HepG2 (cell line): ENCODE data around the gene BAZ1A. TPM values are rescaled to one million over a fixed set of nuclear protein-coding genes. Genes with fewer than 3 reads are reported as not detected.

ENCODE experiments used
- E2F1 ChIP-seq: sonication (generic); formaldehyde crosslinking; IDR thresholded peaks from 2 replicates; pipeline ENCODE4 v1.5.0; 2020; ENCODE audit warnings: missing genetic modification reagents
- FIP1L1 ChIP-seq: fragments of 200-400 bp; formaldehyde crosslinking; IDR thresholded peaks from 2 replicates; pipeline ENCODE4 v1.6.1; 2018; ENCODE audit warnings: low read depth, mild to moderate bottlenecking, low read length, moderate library complexity, borderline replicate concordance; ENCODE audit not compliant: insufficient read depth
- MIER2 ChIP-seq: IDR thresholded peaks from 2 replicates; pipeline ENCODE4 v1.6.1; 2016; ENCODE audit warnings: missing biosample characterization, missing genetic modification reagents
- MLX ChIP-seq: IDR thresholded peaks from 2 replicates; pipeline ENCODE4 v1.6.1; 2016
- MTF1 ChIP-seq: sonication (generic); formaldehyde crosslinking; IDR thresholded peaks from 2 replicates; pipeline ENCODE4 v1.5.0; 2020; ENCODE audit warnings: missing genetic modification reagents
- MXD4 ChIP-seq: IDR thresholded peaks from 2 replicates; pipeline ENCODE4 v1.6.1; 2016; ENCODE audit warnings: mild to moderate bottlenecking, missing biosample characterization, missing genetic modification reagents
- NCOA1 ChIP-seq: sonication (generic); formaldehyde crosslinking; IDR thresholded peaks from 2 replicates; pipeline ENCODE4 v1.9.0; 2021; ENCODE audit warnings: missing genetic modification reagents
- PPARG ChIP-seq: conservative IDR thresholded peaks from 2 replicates; pipeline ENCODE4 v1.6.1; 2016; ENCODE audit warnings: missing biosample characterization, missing genetic modification reagents
- RERE ChIP-seq: IDR thresholded peaks from 2 replicates; pipeline ENCODE4 v1.6.1; 2016; ENCODE audit warnings: low read depth, missing genetic modification reagents, missing compliant biosample characterization
- SNRNP70 ChIP-seq: fragments of 200-400 bp; formaldehyde crosslinking; IDR thresholded peaks from 2 replicates; pipeline ENCODE4 v1.6.1; 2017; ENCODE audit warnings: mild to moderate bottlenecking, low read depth, low read length, moderate library complexity
- ZFP90 ChIP-seq: sonication (generic); formaldehyde crosslinking; IDR thresholded peaks from 2 replicates; pipeline ENCODE4 v1.8.0; 2022; ENCODE audit warnings: missing genetic modification reagents, mild to moderate bottlenecking, inconsistent platforms, borderline replicate concordance
- ZKSCAN1 ChIP-seq: fragments of 150-350 bp; IDR thresholded peaks from 2 replicates; pipeline ENCODE4 v1.6.1; 2014; ENCODE audit warnings: low read length
- ZNF12 ChIP-seq: sonication (generic); formaldehyde crosslinking; IDR thresholded peaks from 2 replicates; pipeline ENCODE4 v1.5.0; 2020; ENCODE audit warnings: missing genetic modification reagents
- ZNF251 ChIP-seq: sonication (generic); formaldehyde crosslinking; IDR thresholded peaks from 2 replicates; pipeline ENCODE4 v1.9.0; 2021; ENCODE audit warnings: mild to moderate bottlenecking, missing genetic modification reagents
- ZNF256 ChIP-seq: sonication (generic); formaldehyde crosslinking; conservative IDR thresholded peaks from 2 replicates; pipeline ENCODE4 v1.4.0; 2020; ENCODE audit warnings: missing genetic modification reagents
- ZNF296 ChIP-seq: sonication (generic); formaldehyde crosslinking; conservative IDR thresholded peaks from 2 replicates; pipeline ENCODE4 v1.5.0; 2020; ENCODE audit warnings: mild to moderate bottlenecking, missing genetic modification reagents
- ZNF382 ChIP-seq: sonication (generic); formaldehyde crosslinking; IDR thresholded peaks from 2 replicates; pipeline ENCODE4 v1.5.0; 2020; ENCODE audit warnings: missing genetic modification reagents, mild to moderate bottlenecking, borderline replicate concordance
- ZNF513 ChIP-seq: sonication (generic); formaldehyde crosslinking; conservative IDR thresholded peaks from 2 replicates; pipeline ENCODE4 v1.5.0; 2020; ENCODE audit warnings: missing genetic modification reagents
- ZNF792 ChIP-seq: IDR thresholded peaks from 2 replicates; pipeline ENCODE4 v1.6.1; 2016
- polyA plus RNA-seq, 8 experiments: library from polyadenylated mRNA; depleted of rRNA in 3 of 8; stranded (reverse) in 7 of 8; unstranded in 1 of 8; fragments of >200 nt; fragmentation: Illumina TruSeq in 4 of 8; extraction: Trizol in 4 of 8; gene quantifications; 2 replicates each; pipeline versions ENCODE4 v1.2.1 to v1.2.3, GENCODE V29; 2011 to 2016; ENCODE audit warnings: low read depth in 4 of 8, missing spikeins in 1 of 8, mixed read lengths in 1 of 8; ENCODE audit not compliant: insufficient read depth in 1 of 8
- total RNA-seq, 5 experiments: library from RNA; depleted of rRNA; stranded (reverse); fragments of >200 nt; fragmentation: Illumina TruSeq; extraction: Trizol; gene quantifications; 2 replicates each; pipeline ENCODE4 v1.2.3, GENCODE V29; 2016; ENCODE audit warnings: low read depth in 1 of 5
- TF ChIP-seq, protein P1 (sequence below): IDR thresholded peaks from 2 replicates; pipeline ENCODE4 v1.6.1; 2016; ENCODE audit warnings: missing compliant biosample characterization, missing genetic modification reagents, borderline replicate concordance

Gene BAZ1A
- total and polyA plus RNA-seq, 2 of the 13 experiments (the other 11 are each of a cell fraction or from before 2014, with no cell fraction given), result 20.9 to 56.8 TPM

DNA sequence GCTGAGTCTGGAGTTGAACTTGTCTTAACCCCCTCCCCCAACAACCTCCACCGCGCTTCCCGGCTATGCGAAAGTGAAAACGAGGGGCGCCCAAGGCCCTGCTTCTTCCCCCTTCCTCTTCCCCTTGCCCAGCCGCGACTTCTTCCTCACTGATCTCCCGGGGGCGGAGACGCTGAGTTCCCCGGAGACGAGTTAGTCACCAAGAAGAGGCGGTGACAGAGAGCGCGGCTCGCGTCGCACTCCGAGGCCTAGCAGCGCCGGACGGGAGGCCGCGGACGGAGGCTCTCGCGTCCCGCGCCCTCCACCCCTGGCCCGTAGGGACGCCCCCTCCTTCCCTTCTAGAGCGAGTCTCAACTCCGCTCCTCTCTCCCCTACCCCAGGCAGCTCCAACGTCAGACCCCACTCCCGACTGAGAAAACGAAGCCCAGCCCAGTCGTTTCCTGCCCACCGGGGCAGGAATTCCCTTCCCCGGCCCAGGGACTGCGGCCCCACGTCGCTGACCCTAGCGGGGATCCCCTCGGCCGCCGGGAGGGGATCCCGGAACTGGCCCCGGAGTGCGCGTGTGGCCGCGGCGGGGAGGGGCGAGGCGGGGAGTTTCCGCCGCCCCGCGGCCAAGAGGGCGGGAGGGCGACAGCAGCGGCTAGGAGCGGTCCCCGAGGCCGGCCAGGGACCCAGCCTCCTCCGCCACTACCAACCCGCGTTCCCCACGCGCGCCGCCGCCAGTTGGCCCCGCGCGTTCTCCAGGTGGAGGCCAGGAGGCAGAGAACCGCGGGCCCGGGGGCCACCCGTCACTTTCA lies 1.4 kb downstream of the BAZ1A start (continued):
- TF ChIP-seq MLX (CRISPR knock-in tag), result peak; percentile 59; the same call in 1 of the 2 replicates
- TF ChIP-seq ZNF256 (CRISPR knock-in tag), result no peak; the same call in 1 of the 2 replicates
- no peak for TF ChIP-seq NCOA1
- peak; percentile 76 for TF ChIP-seq MXD4 (CRISPR knock-in tag)
- TF ChIP-seq PPARG (CRISPR knock-in tag), result 0 out of 2 replicates have a peak, but pooled peaks have one; percentile 28
- no peak for TF ChIP-seq ZNF513 (CRISPR knock-in tag)
- peak; percentile 80 for TF ChIP-seq ZNF12 (CRISPR knock-in tag)
- peak; percentile 97 for TF ChIP-seq ZNF296 (CRISPR knock-in tag)
- TF ChIP-seq RERE (CRISPR knock-in tag), result no peak; the same call in 1 of the 2 replicates
- peak; percentile 92 for TF ChIP-seq ZFP90
- 0 out of 2 replicates have a peak, but pooled peaks have one; percentile 49 for TF ChIP-seq MIER2 (CRISPR knock-in tag)
- peak; percentile 76; the same call in 1 of the 2 replicates for TF ChIP-seq FIP1L1
- 0 out of 2 replicates have a peak, but pooled peaks have one; percentile 8 for TF ChIP-seq E2F1 (CRISPR knock-in tag)
- TF ChIP-seq MTF1 (CRISPR knock-in tag), result 0 out of 2 replicates have a peak, but pooled peaks have one; percentile 15
- peak; percentile 67 for TF ChIP-seq ZNF792
- peak; percentile 94 for TF ChIP-seq ZNF251 (CRISPR knock-in tag)
- TF ChIP-seq, protein P1, sequence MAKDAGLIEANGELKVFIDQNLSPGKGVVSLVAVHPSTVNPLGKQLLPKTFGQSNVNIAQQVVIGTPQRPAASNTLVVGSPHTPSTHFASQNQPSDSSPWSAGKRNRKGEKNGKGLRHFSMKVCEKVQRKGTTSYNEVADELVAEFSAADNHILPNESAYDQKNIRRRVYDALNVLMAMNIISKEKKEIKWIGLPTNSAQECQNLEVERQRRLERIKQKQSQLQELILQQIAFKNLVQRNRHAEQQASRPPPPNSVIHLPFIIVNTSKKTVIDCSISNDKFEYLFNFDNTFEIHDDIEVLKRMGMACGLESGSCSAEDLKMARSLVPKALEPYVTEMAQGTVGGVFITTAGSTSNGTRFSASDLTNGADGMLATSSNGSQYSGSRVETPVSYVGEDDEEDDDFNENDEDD, result peak; percentile 88
- TF ChIP-seq ZNF382, result no peak
- no peak for TF ChIP-seq SNRNP70
- TF ChIP-seq ZKSCAN1, result no peak
